BLaER1 (cell line): ENCODE data around the gene CHST12.
"Not testable (repeated sequence)": the region's sequence is repeated elsewhere in the genome, so short reads cannot be mapped to it uniquely, and the experiment has no call there.

Experiments
- H3K27ac ChIP-seq: shearing (Covaris generic); formaldehyde crosslinking; 2 replicates; pipeline ENCODE4 v1.8.1; 2022
- H3K27me3 ChIP-seq: shearing (Covaris generic); formaldehyde crosslinking; 2 replicates; pipeline ENCODE4 v1.8.1; 2022
- H3K36me3 ChIP-seq: shearing (Covaris generic); formaldehyde crosslinking; 2 replicates; pipeline ENCODE4 v1.8.1; 2022
- H3K4me1 ChIP-seq: shearing (Covaris generic); formaldehyde crosslinking; 2 replicates; pipeline ENCODE4 v1.8.1; 2022
- H3K4me2 ChIP-seq: shearing (Covaris generic); formaldehyde crosslinking; 2 replicates; pipeline ENCODE4 v1.8.1; 2022
- H3K4me3 ChIP-seq: shearing (Covaris generic); formaldehyde crosslinking; 2 replicates; pipeline ENCODE4 v1.8.1; 2022
- H3K9ac ChIP-seq: shearing (Covaris generic); formaldehyde crosslinking; 2 replicates; pipeline ENCODE4 v1.8.1; 2022
- H3K9me3 ChIP-seq: shearing (Covaris generic); formaldehyde crosslinking; 2 replicates; pipeline ENCODE4 v1.8.1; 2022
- H4K20me1 ChIP-seq: shearing (Covaris generic); formaldehyde crosslinking; 2 replicates; pipeline ENCODE4 v1.8.1; 2022
- Cebpa-rat ChIP-seq: shearing (Covaris generic); IDR thresholded peaks from 2 replicates; pipeline ENCODE4 v1.8.1; 2022

Gene CHST12

DNA sequence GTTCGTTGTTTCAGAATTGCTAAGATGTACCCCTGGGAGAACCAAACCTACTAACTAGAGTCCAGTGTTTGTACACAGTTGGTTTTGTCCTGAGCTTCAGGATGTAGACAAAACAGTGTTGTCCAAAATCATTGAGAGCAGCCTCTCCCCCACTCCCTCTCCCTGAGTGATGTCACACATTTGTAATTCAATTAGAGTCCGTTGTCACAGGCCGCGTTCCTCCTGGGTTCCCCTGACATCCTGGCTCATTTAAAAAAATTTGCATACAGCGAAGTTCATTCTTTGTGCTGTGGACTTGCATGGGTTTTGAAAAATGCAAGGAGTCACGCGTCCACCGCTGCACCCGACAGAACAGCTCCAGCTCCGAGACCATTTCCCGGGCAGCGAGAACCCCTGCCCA lies 62.5 kb downstream of the CHST12 start:
- Histone ChIP-seq H3K4me3 (no peak overlapping the region), H3K27ac (no peak overlapping the region), H3K4me1 (peaks cover 26% of the 10 kb centered on the region), H3K27me3 (no peaks in the 10 kb centered on the region), H3K4me2 (no peak overlapping the region), H4K20me1 (no peaks in the 10 kb centered on the region), H3K9ac (no peak overlapping the region), H3K36me3 (no peaks in the 10 kb centered on the region), H3K9me3 (no peaks in the 10 kb centered on the region)
- TF ChIP-seq Cebpa-rat, result no peak

DNA sequence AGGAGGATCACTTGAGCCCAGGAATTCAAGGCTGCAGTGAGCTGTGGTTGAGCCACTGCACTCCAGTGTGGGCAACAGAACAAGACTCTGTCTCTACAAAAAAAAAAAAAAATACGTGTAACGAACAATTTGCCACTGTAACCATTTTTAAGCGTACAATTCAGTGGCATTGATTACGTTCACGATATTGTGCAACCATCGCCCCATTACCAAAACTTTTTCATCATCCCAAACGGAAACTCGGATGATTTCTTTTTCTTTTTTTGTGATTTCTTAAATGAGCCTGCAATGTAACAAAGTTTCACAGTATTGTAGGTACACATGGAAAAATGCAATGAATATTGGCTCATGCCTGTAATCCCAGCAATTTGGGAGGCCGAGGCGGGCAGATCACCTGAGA lies 63.3 kb downstream of the CHST12 start:
- no peak for TF ChIP-seq Cebpa-rat
- Histone ChIP-seq H3K36me3 (no peaks in the 10 kb centered on the region), H3K9me3 (no peaks in the 10 kb centered on the region), H3K27me3 (no peaks in the 10 kb centered on the region), H3K4me3 (no peak overlapping the region), H3K4me1 (peaks cover 33% of the 10 kb centered on the region), H3K27ac (no peak overlapping the region), H3K4me2 (no peak overlapping the region), H4K20me1 (no peaks in the 10 kb centered on the region), H3K9ac (no peak overlapping the region)

DNA sequence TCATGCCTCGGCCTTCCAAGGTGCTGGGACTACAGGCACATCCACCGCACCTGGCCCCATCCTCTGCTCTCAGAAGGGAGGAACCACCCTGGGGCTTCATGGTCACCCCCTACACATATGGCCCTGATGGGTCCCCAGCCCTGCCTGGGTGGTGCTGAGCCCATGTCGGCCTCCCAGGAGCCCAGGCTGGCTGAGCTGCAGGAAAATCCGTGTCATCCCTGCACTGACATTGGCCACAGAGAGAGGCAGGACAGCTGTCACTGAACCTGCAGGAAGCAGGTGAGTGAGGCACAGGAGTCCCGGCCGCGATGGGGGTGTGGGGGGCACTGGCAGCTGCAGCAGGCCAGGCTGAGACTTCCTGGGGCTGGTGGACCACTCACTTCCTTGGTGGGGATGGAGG lies 64.8 kb downstream of the CHST12 start:
- Histone ChIP-seq H4K20me1 (no peaks in the 10 kb centered on the region), H3K4me1 (peaks cover 44% of the 10 kb centered on the region), H3K36me3 (no peaks in the 10 kb centered on the region), H3K4me3 (no peak overlapping the region), H3K4me2 (no peak overlapping the region), H3K9ac (no peak overlapping the region), H3K27me3 (no peaks in the 10 kb centered on the region), H3K27ac (no peak overlapping the region), H3K9me3 (no peaks in the 10 kb centered on the region)
- TF ChIP-seq Cebpa-rat, result no peak

DNA sequence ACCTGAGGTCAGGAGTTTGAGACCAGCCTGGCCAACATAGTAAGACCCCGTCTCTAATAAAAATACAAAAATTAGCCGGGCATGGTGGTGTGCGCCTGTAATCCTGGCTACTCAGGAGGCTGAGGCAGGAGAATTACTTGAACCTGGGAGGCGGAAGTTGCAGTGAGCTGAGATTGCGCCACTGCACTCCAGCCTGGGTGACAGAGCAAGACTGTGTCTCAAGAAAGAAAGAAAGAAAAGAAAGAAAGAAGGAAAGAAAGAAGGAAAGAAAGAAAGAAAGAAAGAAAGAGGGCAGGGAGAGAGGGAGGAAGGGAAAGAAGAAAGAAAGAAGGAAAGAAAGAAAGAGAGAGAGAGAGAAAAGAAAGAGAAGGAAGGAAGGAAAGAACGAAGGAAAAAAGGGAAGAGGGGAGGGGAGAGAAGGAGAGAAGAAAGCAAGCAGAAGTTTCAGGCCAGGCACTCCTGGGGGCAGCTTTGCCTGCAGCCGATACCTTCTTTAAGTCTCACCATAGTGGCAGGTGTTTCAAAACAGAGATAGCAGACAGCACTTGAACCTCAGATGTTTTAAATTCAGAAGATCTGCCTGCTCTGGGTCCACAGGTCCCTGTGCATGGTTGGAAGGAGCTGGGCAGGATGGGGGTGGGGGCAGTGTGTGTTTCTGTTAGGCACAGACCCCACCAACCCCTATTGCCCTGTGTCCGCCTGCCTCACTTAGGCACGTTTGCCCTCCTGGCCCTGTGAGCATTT lies 66.2 kb downstream of the CHST12 start:
- H3K36me3 ChIP-seq, H4K20me1 ChIP-seq, H3K9ac ChIP-seq, H3K4me3 ChIP-seq, H3K27me3 ChIP-seq, H3K27ac ChIP-seq, H3K9me3 ChIP-seq: not testable (repeated sequence)
- peaks cover 54% of the 10 kb centered on the region for H3K4me1 ChIP-seq
- H3K4me2 ChIP-seq, result peak overlapping the region; percentile 24

DNA sequence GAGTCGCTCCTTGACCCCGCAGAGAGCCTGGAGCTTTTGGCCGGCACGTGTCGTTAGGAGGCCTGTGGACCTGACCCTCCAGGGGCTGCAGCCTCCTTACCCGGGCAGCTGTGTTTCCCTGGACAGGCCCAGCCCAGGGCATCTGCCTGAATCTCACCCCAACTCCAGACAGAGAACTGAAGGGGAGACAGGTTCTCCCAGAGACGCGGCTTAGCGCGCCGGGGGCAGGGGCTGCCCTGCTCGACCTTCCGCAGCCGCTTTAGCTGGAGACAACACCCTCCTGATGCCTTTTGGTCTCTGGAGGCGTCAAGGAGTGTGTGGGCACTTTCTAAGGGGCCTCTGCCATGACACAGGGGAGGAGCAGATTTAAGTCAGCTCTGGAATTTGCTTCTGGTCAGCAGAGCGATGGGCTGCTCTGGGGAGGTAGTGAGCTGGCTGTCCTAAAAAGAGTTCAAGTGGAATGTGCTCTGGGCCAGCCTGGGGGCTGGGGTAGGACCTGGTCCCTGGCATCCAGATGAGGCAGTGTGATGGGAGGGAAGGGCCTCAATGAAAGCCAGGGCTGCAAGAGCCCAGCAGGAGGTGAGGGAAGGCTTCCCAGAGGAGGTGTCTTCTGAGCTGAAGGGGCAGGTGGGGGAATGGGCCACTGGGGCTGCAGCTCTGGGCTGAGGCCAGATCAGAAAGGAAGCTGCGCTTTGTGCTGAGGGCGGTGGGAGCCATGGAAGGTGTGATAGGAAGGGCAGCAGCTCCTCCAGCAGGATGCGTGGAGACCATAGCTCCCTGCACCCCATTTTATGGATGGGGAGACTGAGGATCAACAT lies 67.0 kb downstream of the CHST12 start:
- TF ChIP-seq Cebpa-rat, result no peak
- H3K9ac ChIP-seq, result no peak overlapping the region
- no peaks in the 10 kb centered on the region for H3K9me3 ChIP-seq
- H3K36me3 ChIP-seq, result no peaks in the 10 kb centered on the region
- peak overlapping the region; percentile 24; the same call in 1 of the 2 replicates for H3K4me2 ChIP-seq
- no peak overlapping the region for H3K4me3 ChIP-seq
- H3K4me1 ChIP-seq, result peaks cover 62% of the 10 kb centered on the region
- no peaks in the 10 kb centered on the region for H3K27me3 ChIP-seq
- H3K27ac ChIP-seq, result 0 out of 2 replicates have a peak overlapping the region, but pooled peaks have one; percentile 22
- H4K20me1 ChIP-seq, result no peaks in the 10 kb centered on the region

DNA sequence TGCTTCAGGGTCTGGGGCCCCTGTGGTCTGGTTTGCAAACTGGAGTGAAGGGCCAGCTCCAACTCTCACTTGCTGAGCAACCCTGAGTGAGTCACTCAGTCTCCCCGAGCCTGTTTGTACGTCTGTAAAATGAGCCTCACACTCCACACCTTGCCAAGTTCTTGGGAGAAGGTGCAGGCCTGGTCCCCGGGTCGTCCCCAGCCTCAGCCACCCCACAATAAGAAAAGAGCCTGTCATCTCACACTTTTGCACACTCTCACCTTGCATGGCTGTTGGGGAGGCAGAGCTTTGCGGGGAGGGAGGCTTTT lies 67.6 kb downstream of the CHST12 start:
- Histone ChIP-seq H3K4me2 (peak overlapping the region; percentile 68), H3K27ac (peak overlapping the region; percentile 32; the same call in 1 of the 2 replicates), H3K4me1 (peaks cover 66% of the 10 kb centered on the region), H3K27me3 (no peaks in the 10 kb centered on the region), H3K9ac (no peak overlapping the region), H3K9me3 (no peaks in the 10 kb centered on the region), H3K36me3 (no peaks in the 10 kb centered on the region), H4K20me1 (no peaks in the 10 kb centered on the region), H3K4me3 (no peak overlapping the region)
- TF ChIP-seq Cebpa-rat, result no peak

DNA sequence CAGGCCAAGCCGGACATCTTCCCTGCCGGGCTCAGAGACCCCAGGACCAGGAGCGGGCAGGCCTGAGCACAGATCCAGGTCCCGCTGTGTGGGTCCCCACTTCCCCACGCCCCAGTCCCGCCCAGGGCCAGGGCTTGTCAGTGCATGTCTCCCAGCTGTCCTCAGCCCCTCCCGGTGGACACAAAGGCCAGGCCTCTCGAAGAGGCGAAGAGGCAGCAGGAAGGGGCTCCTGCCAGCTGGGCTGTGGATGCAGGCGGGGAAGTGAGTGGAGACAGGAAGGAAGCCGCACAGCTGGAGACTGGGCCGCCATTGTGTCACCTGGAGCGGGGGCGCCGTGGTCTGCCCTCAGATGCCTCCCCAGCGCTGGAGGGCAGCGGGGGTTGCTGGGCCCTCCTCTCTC lies 68.0 kb downstream of the CHST12 start:
- Histone ChIP-seq H3K4me2 (peak overlapping the region; percentile 68), H3K4me3 (no peak overlapping the region), H3K36me3 (no peaks in the 10 kb centered on the region), H3K27me3 (no peaks in the 10 kb centered on the region), H4K20me1 (no peaks in the 10 kb centered on the region), H3K9me3 (no peaks in the 10 kb centered on the region), H3K4me1 (peaks cover 66% of the 10 kb centered on the region), H3K9ac (no peak overlapping the region), H3K27ac (peak overlapping the region; percentile 32; the same call in 1 of the 2 replicates)
- no peak for TF ChIP-seq Cebpa-rat

DNA sequence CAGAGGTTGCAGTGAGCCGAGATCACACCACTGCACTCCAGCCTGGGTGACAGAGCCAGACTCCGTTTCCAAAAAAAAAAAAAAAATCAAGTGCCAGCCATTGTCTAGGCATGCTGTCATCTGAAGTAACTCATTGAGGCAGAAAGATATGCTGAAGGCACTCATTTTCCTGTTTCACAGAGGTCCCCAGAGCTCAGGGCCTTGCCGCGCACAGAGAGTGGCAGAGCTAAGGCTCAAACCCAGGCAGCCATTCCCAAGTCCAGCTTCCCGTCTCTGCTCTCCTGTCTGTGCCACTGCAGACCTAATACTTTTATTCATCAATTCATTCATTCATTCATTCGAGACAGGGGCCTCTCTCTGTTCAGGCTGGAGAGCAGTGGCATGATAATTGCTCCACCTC lies 69.3 kb downstream of the CHST12 start:
- Histone ChIP-seq H3K36me3 (no peaks in the 10 kb centered on the region), H3K4me2 (0 out of 2 replicates have a peak overlapping the region, but pooled peaks have one; percentile 19), H3K27me3 (no peaks in the 10 kb centered on the region), H3K9me3 (no peaks in the 10 kb centered on the region), H3K4me3 (no peak overlapping the region), H3K27ac (no peak overlapping the region), H4K20me1 (no peaks in the 10 kb centered on the region), H3K9ac (no peak overlapping the region), H3K4me1 (peaks cover 79% of the 10 kb centered on the region)
- no peak for TF ChIP-seq Cebpa-rat

DNA sequence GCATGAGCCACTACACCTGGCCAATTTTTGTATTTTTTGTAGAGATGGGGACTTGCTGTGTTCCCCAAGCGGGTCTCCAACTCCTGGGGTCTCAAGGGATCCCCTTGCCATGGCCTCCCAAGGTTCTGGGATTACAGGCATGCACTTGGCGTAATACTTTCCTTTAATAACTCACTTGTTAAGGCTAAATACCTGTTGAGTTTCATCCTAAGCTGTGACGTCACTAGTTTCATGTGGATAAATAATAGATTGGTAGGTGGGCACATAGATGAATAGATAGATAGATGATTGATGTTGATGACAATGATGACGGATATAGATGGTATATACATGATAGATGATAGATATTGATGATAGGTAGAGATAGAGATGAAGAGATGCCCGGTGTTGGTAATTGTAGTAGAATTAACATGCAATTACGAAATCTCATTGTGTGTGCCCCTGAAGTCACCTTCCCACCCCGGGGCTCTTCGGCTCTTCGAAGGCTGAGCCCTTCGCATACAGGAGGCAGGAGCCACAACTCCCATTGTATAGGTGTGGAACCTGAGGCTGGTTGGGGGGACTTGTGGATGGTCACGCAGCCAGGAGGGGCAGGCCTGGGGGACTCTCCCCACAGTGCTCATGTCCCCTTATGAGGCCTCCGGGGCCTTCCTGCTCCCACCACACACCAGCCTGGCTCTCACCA lies 70.2 kb downstream of the CHST12 start:
- TF ChIP-seq Cebpa-rat, result no peak
- no peak overlapping the region for H3K9ac ChIP-seq
- no peaks in the 10 kb centered on the region for H3K9me3 ChIP-seq
- H3K27ac ChIP-seq, result no peak overlapping the region
- H3K4me2 ChIP-seq, result no peak overlapping the region
- H3K4me3 ChIP-seq, result no peak overlapping the region
- H3K27me3 ChIP-seq, result no peaks in the 10 kb centered on the region
- no peaks in the 10 kb centered on the region for H3K36me3 ChIP-seq
- no peaks in the 10 kb centered on the region for H4K20me1 ChIP-seq
- H3K4me1 ChIP-seq, result peaks cover 85% of the 10 kb centered on the region

DNA sequence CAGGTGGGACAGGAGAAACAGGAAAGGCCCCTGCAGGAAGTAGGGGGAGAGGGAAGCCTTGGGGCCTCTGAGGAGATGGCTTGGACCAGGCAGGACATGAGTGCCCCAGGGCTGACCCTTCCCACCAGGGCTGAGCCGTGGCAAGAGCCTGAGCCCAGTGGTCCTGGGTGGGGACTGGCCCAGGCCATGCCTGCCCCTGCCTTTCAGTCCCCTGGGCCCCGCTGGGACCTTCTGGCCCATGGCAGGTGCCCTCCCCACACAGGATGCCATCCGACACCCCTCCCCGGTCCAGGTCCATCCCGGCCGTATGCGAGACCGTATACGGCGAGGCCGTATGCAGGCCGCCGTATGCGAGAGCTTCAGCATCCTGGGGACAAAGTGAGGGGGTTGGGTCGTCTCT lies 70.8 kb downstream of the CHST12 start:
- H3K9ac ChIP-seq, result no peak overlapping the region

More for the DNA sequence above, 70.8 kb downstream of the CHST12 start:
- Histone ChIP-seq H3K4me1 (peaks cover 85% of the 10 kb centered on the region), H3K4me3 (no peak overlapping the region), H3K4me2 (no peak overlapping the region), H4K20me1 (no peaks in the 10 kb centered on the region), H3K27me3 (no peaks in the 10 kb centered on the region), H3K36me3 (no peaks in the 10 kb centered on the region), H3K9me3 (no peaks in the 10 kb centered on the region), H3K27ac (no peak overlapping the region)
- no peak for TF ChIP-seq Cebpa-rat
